NCI-H748 treated with DMSO at 0.1 percent for 48 hours (cell line): Measurements from ENCODE around the gene GLYR1.
"Not testable (repeated sequence)": the region's sequence is repeated elsewhere in the genome, so short reads cannot be mapped to it uniquely, and the experiment has no call there.

Experiments used
- DNase-seq: peaks from one replicate; lab custom pipeline; 2025; lab: John Stamatoyannopoulos, UW

GLYR1 gene

DNA sequence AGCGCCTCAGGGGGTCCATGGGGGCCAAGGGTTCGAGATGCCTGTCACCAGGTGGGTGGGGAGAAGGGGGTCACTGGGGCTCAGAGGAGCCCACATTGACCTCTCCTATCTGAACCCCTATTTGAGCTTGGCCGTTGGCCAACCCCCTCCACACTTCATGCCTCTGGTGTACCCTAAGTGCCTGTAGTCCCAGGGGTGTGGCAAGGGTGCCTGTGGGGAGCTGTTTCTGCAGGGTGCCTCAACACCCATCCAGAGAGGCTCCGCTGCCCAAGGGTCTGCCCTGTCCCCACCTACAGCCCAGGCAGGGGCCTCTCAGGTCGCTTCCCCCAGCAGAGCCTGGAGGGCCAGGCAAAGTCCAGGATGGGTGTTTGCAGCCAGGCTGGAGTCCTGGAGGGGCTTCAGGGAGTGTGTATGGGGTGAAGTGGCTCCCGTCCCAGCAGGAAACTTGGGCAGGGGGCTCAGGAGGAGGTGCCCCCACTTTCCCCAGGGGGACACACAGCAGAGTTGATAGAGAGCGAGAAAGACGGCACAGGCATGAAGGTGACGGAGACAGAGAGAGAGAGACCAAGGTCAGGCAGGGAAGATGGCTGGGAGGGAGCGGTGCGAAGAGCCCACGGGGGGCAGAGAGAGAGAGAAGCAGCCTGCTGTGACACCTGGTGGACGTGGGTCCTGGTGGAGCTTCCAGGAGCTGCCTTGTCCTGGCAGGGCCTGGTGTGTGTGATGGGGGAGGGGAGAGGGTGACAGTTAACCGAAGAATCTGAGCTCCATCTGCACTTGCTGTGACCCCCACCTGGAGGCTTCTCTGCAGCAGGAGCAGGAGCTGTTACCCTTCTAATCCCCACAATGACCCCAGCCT is 59.2 kb downstream of the GLYR1 start, which contains the start of gene SEPTIN12:
Gene SEPTIN12, minus strand, starts transcription at position 719 of the 856 bp plus-strand sequence. Its CDS starts 700 bp downstream, at position 19.
- DNase-seq: no peak

DNA sequence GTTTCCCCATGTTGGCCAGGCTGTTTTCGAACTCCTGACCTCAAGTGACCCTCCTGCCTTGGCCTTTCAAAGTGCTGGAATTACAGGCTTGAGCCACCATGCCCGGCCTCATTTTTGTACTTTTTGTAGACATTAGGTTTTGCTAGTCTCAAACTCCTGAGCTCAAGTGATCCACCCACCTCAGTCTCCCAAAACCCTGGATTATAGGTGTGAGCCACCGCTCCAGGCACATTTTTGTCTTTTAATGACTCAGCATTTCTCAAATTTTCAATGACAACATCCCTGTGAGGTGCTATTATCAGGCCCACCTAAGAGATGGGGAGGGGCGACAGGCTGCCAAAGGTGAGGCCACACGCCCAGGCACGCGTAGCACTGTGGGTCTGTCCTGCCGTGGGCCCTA is 60.0 kb downstream of the GLYR1 start:
- no peak for DNase-seq

DNA sequence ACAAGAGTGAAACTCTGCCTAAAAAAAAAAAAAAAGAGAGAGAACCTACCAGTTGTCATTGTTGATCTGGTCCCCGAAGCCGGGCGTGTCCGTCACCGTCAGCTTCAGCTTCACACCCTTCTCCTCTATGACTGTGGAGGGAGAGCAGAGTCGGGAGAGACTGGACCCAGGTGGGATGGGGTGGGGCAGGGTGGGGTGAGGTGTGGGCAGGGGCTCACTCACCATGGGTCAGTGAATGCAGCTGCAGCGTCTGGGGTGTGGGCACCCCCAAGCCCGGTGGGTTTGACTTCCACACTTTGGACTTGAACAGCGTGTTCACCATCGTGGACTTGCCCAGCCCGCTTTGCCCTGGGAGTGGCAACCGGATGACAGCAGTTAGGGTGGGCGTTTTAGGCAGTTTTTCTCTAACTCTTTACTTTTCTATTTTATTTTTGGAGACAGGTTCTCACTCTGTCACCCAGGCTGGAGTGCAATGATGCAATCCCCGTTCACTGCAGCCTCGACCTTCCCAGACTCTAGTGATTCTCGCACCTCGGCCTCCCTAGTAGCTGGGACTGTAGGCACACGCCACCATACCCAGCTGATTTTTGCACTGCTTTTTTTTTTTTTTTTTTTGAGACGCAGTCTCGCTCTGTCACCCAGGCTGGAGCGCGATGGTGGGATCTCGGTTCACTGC is 61.2 kb downstream of the GLYR1 start:
- DNase-seq: no peak

DNA sequence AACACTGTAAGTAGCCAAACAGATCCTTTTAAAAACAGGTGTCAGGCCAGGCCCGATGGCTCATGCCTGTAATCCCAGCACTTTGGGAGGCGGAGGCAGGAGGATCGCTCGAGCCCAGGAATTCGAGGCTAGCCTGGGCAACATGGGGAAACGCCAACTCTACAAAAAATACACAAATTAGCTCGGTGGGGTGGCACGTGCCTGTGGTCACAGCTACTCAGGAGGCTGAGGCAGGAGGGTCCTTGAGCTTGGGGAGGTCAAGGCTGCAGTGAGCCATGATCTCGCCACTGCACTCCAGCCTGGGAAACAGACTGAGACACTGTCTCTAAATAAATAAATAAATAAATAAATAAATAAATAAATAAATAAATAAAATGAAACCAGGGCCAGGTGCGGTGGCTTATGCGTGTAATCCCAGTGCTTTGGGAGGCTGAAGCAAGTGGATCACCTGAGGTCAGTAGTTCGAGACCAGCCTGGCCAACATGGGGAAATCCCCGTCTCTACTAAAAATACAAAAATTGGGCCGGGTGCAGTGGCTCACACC is 62.6 kb downstream of the GLYR1 start:
- DNase-seq: not testable (repeated sequence)

DNA sequence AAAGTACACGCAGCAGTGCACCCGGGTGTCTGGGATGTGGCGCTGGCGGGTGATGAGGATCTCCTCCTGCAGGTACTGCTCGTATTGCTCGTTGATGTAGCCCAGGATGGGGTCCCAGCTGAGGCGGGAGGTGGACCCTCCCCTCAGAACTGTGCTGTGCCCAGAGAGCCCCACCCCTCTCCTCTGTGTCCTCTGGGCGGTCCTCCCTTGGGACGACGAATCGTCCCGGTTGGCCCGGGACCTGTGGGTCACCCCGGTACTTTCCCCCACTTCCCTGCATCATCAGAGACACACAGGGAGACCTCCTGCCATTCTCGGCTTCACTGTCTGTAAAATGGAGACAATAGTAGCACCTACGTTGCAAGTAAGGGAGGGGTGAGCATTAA is 63.1 kb downstream of the GLYR1 start:
- DNase-seq: no peak

DNA sequence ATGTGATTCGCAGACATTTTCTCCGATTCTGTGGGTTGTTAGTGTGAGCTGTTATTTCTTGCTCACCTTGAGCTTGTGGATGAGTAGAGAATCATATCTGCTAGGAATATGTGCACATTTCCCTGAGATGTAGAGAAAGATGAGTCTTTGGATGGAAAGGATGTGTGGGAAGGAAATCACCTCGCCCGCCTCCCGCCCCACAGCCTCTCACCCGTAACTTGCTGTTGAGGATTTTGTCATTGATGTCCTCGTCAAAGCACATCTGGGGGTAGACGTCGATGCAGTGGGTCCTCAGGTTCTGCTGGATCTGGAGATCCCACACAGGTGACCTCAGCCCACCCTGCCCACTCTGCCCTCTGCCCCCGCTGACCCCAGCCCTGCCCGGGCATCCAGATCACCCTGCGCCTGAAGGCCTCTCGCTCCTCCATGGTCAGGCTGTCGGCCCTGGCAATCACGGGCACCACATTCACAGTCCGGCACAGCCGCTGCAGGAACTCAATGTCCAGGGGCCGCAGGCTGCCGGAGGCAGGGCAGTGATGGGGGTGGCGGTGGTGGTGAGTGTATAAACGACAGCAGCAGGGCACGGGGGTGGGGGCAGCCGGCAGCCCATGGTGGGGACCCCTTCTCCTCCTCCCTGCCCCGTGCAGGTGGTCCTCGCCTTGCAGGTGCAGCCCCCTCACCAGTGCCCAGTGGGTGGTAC is 63.7 kb downstream of the GLYR1 start:
- no peak for DNase-seq

DNA sequence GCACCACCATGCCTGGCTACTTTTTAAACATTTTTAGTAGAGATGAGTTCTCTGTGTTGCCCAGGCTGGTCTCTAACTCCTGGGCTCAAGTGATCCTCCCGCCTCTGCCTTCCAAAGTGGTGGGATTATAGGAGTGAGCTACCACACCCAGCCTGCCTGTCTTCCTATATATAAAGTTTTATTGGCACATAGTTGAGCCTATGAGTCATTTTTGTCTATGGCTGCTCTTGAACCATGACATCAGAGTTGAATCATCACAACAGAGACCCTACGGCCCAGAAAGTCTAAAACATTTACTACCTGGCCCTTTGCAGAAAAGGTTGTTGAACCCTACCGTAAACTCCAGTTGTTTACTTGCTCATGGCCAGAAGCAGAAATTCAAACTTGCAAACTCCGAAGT is 66.9 kb downstream of the GLYR1 start:
- no peak for DNase-seq

DNA sequence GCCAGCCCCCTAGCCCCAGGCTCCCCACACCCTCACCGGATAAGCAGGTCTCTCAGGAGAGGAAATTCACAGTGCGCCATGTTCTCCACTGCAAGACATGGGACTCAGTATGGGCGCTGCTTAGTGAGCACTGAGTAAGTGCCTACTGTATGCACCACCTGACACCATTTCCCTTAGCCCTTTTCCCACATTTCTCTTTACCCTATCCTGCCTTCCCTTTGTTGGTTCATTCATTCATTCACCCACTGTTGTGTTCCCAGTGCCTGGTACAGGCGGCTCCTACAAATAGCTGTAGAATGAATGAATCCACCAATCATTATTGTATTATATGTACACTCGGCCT is 69.1 kb downstream of the GLYR1 start:
- no peak for DNase-seq

DNA sequence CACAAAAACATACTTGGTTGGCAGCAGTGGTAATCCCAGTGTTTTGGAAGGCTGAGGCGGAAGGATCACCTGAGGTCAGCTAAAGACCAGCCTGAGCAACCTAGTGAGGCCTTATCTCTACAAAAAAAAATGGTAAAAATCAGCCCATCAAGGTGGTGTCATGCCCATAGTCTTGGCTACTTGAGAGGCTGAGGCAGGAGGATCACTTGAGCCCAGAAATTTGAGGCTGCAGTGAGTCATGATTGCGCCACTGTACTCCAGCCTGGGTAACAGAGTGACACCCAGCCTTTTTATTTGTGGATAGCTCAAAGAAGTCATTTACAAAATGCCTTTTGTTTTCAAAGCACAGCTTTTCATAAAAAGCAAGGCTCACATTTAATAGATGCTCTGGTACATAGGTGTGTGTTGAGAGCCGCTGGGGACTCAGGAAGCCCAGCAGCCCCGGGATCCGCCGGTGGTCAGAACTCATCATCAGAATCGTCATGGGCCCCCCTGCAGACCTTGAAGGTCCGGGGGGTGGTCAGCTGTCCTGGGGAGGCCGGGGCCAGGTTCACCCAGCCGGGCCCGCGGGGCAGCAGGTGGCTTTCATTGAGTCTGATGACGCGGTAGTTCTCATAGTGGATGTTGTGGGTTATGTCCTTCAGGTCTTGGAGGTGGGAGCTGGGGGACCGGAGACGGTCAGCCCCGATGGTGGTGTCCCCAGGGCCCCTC is 69.6 kb downstream of the GLYR1 start:
- no peak for DNase-seq

DNA sequence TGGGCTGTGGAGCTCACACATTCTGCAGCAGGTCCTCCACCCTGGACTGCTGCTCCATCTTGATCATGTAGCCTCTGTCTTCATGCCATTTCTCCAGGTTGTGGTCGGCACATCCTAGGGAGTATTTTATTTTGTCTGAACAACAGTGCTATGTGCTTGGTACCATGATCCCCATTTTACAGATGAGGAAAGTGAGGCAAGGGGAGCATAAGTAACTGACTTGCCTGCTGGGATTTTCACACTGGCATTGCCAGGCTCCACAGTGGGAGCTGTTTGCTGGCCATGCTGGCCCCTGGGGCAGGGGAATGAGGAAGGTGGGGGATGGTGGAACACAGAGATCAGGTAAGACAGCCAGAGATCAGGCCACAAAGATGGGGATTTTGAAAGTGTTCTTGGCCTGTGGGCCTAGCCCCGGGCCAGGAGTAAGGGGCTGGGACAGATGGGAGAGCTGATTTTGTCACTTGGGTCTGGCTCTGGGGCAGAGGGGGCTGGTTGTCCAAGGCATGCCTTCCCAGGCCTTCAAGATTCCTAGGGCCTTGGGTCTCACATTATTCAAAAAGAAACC is 70.9 kb downstream of the GLYR1 start:
- DNase-seq: no peak

DNA sequence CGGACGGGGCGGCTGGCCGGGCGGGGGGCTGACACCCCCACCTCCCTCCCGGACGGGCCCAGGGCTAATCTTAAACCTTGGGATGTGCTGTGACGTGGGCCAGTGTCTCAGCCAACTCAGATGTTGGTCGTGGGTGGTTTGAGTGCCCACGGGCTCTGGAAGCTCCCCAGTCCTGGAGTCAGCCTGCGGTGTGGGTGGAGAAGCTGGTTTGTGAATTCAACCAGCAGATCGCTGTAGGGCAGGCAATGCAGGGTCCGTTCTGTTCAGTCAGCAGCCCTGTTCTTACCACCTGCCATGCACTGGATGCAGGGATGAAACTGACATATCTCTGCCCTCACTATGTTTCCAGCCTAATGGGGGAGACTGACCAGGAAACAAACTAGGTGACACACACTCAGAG is 72.1 kb downstream of the GLYR1 start:
- DNase-seq: no peak

DNA sequence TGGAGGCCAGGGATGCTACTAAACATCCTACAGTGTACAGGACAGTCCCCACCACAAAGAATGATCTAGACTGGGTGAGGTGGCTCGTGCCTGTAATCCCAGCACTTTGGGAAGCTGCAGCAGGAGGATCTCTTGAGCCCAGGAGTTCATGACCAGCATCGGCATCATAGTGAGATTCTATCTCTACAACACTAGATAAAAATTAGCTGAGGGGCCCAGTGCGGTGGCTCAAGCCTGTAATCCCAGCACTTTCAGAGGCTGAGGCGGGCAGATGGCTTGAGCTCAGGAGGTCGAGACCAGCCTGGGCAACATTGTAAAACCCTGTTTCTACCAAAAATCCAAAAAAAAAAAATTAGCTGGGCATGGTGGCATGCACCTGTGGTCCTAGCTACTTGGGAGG is 74.7 kb downstream of the GLYR1 start:
- DNase-seq: no peak

DNA sequence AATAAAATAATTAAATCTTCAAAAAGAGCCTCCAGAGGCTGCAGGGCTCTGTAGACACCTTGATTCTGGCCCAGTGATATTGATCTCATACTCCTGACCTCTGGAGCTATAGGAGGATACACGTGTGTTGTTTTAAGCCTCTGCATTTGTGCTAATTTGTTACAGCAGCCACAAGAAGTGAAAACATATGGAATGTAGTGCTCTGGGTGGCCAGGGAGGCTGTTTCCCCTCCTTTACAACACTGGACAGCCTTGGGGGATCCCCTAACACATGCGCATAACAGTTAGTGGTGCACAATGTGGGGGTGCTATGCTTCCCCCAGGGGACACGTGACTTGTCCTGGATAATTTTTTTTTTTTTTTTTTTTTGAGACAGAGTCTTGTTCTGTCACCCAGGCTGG is 75.4 kb downstream of the GLYR1 start:
- DNase-seq: no peak

DNA sequence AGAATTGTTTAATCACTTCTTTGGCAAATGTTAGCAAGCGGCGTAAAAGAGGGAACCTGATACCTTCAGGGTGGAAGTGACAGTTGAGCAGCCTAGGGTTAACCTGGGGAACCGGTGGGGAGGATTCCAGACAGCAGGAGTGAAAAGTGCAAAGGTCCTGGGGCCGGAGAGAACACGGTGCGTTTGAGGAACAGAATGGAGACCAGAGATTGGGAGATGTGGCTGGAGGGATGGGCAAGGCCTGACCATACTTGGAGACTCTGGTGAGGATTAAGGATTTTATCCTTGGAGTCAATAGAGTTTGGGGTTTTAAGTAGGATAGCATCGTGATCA is 77.8 kb downstream of the GLYR1 start:
- no peak for DNase-seq

DNA sequence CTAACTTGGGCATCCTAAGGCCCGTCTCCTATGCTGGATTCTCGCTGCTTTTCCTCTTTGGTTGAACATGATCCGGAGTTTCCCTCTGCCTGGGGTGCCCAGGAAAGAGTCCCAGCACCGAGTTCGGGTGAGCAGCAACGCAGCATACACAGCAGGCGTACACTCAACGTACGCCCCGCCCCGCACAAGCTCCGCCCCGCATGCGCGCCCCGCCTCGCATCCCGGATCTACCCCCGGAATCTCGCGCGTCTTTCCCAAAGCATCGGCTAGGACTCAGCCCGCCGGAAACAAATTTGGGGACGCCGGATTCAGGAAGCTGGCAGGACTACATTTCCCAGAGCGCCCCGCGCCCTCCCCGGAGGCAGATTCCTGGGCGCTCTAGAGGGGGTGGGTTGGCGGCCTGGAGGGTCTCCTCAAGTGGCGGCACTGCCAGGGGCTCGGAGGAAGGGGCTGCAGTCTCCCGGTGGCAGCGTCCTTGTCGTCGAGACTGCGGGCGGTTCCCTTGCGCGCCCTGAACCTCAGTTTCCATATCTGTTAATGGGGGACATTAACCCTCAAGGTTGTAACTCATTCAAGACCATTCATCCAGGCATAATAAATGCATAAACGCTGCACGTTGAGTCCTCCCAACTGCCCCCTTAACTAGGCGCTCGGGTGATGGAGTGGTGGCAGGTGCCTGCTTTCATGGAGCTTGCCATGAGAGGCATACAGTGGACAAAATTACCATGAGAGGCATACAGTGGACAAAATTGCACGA is 78.4 kb downstream of the GLYR1 start:
- peak; percentile 75 for DNase-seq

DNA sequence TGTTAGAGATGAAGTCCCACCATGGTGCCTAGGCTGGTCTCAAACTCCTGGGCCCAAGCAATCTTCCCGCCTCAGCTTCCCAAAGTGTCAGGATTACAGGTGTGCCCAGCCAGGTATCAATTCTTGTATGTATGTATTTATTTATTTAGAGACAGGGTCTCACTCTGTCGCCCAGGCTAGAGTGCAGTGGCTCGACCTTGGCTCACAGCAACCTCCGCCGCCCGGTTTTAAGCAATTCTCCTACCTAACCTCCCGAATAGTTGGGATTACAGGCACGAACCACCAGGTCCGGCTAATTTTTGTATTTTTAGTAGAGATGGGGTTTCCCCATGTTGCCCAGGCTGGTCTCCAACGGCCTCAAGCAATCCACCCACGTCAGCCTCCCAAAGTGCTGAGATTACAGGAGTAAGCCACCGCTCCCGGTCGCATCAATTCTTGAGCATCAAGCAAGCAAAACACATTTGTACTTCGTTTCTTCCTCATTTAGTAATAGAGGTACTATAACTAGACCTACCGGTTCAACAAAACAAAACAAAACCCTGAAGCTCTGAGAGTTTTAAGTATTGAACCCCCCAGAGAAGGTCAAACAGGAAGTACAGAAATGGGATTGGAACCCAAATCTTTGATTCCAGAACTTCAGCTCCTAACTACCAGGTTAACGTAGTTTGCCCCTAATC is 79.1 kb downstream of the GLYR1 start:
- DNase-seq: no peak

DNA sequence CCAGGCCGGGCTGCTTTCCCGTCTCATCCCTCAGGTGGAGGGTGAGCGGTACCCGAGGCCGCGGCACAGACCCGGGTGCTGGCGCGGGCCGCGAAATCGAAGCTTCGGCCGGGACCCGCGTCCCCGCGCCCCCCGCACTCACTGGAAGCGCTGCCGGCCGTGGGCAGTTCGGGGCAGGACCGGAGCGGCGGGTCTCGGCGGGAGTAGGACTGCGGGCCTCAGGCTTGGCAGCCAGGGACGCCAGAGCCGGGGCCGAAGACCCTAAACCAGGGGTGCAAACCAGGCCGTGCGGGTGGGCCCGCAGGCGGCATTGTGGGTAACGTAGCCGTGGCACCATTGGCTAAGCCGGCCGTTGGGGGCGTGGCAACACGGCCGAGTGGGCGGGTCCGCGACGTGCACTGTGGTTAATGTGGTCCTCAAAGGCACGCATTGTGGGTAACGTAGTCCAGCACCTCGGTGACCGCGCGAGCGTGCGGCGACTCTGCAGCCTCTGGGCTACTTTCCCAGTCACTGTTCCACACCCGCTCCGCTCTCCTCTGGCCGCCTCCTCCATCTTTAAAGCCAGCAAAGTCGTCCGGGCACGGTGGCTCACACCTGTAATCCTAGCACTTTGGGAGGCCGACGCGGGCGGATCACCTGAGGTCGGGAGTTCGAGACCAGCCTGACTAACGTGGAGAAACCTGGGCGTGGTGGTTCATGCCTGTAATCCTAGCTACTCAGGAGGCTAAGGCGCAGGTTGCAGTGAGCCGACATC is 80.0 kb downstream of the GLYR1 start, which contains the start of gene ZNF500:
Gene ZNF500, minus strand, starts transcription at position 288 of the 754 bp plus-strand sequence. CDS start 1,184 bp downstream, outside the sequence.
- DNase-seq: peak; percentile 66

DNA sequence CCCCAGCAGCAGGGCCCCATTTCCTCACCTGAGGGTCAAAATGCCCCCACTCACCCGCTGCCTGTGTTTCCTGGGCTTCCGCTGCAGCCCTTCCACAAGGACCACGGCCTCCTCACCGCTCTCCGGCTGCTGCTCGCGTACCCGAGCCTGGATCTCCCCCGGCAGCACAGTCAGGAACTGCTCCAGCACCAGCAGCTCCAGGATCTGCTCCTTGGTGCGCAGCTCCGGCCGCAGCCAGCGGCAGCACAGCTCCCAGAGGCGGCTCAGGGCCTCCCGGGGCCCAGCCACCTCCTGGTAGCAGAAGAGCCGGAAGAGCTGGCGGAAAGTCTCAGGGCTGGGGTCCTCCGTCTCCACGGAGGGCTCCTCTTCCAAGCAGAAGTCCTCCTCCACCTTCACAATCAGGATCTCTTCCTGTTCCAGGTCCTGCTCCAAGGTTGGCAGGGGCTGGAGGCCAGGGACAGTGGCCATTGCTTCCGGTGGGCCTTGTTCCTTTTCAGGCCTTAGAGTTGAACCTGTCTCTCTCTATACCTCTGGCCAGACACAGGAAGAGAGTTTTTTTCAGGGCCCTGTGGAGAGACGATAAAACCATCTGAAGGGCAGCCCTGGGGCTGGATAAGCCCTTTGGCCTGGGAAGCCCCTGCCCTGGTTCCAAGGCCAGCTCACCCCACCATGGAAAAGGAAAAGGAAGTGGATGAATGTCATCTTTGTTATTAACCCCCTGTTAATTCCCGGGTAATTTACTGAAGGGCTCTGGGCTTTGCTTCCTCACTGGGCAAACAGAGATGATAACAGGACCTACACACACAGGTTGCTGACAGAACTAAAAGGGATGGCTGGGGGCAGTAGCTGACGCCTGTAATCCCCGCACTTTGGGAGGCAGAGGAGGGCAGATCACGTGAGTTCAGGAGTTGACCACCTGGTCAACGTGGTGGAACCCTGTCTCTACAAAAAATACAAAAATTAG is 81.3 kb downstream of the GLYR1 start:
- DNase-seq: no peak
